SK-N-SH (cell line): ENCODE results near the gene ALPL.

ENCODE experiments used
- RCOR1 ChIP-seq: fragments of 150-350 bp; IDR thresholded peaks from 2 replicates; pipeline ENCODE4 v1.6.1; 2017; ENCODE audit warnings: antibody characterized with exemption, low read length
- REST ChIP-seq: IDR thresholded peaks from 2 replicates; pipeline ENCODE4 v1.6.1; 2012; ENCODE audit warnings: mild to moderate bottlenecking, low read depth, low read length, moderate library complexity
- RFX5 ChIP-seq: IDR thresholded peaks from 2 replicates; pipeline ENCODE4 v1.6.1; 2012; ENCODE audit warnings: mild to moderate bottlenecking, improper control_type of control experiment, low read length
- SIN3A ChIP-seq: IDR thresholded peaks from 2 replicates; pipeline ENCODE4 v1.6.1; 2012; ENCODE audit warnings: low read depth, mild to moderate bottlenecking, low read length, moderate library complexity, borderline replicate concordance
- TCF12 ChIP-seq: IDR thresholded peaks from 2 replicates; pipeline ENCODE4 v1.4.0; 2012
- YY1 ChIP-seq: IDR thresholded peaks from 2 replicates; pipeline ENCODE4 v1.4.0; 2012; ENCODE audit warnings: low read depth, mild to moderate bottlenecking
- ZBTB33 ChIP-seq: IDR thresholded peaks from 2 replicates; pipeline ENCODE4 v1.4.0; 2012; ENCODE audit warnings: low read depth, borderline replicate concordance
- TF ChIP-seq, protein P1 (sequence below): fragments of 200-600 bp; sonication (generic); IDR thresholded peaks from 2 replicates; pipeline ENCODE4 v1.6.1; 2017; ENCODE audit warnings: antibody characterized with exemption, mild to moderate bottlenecking, moderate library complexity

DNA sequence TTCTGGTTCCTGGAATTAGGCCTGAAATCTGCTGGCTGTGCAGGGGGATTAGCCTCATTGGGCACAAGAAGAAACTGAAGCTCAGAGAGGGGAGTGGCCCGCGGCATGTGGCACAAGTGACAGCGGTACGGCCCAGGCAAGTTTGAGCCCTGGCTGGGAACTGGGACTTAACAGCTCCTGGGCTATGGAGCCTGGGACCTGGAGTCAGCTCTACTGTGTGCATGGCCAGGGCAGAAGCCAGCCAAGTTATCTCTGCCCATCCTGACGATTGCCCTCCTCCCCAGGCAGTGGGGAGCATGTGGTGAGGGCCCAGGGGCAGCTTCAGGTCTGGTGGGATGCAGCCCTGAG is 61.3 kb downstream of the ALPL start:
- TF ChIP-seq, protein P1, sequence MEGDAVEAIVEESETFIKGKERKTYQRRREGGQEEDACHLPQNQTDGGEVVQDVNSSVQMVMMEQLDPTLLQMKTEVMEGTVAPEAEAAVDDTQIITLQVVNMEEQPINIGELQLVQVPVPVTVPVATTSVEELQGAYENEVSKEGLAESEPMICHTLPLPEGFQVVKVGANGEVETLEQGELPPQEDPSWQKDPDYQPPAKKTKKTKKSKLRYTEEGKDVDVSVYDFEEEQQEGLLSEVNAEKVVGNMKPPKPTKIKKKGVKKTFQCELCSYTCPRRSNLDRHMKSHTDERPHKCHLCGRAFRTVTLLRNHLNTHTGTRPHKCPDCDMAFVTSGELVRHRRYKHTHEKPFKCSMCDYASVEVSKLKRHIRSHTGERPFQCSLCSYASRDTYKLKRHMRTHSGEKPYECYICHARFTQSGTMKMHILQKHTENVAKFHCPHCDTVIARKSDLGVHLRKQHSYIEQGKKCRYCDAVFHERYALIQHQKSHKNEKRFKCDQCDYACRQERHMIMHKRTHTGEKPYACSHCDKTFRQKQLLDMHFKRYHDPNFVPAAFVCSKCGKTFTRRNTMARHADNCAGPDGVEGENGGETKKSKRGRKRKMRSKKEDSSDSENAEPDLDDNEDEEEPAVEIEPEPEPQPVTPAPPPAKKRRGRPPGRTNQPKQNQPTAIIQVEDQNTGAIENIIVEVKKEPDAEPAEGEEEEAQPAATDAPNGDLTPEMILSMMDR: no peak
- TF ChIP-seq SIN3A: no peak
- TF ChIP-seq ZBTB33: no peak
- no peak for TF ChIP-seq RFX5
- no peak for TF ChIP-seq REST
- no peak for TF ChIP-seq YY1
- no peak for TF ChIP-seq RCOR1
- no peak for TF ChIP-seq TCF12
